ENCODE measurements around the gene DRAXIN.

DRAXIN gene

DNA sequence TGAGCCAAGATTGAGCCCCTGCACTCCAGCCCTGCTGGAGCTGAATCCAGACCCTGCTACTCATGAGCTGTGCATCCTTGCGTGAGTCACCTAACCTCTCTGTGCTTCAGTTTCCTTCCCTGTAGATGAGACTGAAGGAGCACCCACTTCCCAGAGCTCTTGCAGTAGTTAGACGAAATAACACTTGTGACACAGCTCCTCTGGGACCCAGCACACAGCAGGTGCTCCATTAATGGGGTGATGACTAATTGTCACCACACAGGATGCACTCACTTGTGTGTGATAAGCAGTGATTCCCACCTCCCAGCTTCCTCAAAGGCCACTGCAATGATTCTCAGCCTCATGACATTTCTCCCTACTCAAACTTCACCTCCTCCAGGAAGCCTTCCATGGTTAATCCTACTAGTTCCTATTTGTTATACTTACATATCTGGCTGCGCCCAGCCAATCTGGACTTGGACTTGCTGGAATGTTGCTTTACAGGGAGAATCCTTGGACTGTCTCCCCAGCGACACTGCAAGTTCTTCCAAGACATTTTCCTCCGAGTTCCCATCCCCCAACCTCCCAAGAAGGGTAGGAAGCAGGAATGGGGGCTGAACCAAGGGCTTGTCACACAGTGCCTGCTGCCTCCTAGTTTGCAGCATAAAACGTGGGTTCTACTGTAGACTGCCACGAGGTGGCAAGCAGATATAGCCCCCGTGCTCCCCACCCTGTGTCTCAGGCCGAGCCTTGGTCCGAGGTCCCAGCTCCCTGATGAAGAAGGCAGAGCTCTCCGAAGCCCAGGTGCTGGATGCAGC, 17.2 kb downstream of the DRAXIN start:
- DNase-seq: no peak

- no peak for DNase-seq
Observed at GRCh38 chr1:11711490-11711889, 20.0 kb downstream of the DRAXIN start.

DNA sequence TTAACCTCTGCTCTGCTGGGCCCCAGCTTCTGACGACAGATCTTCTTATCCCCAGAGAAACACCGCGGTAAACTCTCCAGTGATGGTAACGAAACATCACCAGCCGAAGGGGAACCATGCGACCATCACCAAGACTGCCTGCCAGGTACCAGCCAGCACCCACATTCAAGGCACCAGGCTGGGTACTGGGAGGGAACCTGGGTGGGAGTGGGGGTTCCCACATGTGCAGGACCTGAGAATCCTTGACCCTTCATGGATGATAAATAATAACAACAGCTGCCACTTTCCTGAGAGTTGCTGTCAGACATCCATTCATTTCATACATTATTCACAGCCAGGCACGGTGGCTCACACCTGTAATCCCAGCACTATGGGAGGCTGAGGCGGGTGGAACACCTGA, 20.8 kb downstream of the DRAXIN start:
- no peak for DNase-seq

GRCh38 chr1:11713095-11713494, 21.6 kb downstream of the DRAXIN start:
- no peak for DNase-seq

GRCh38 chr1:11714831-11715575, 23.5 kb downstream of the DRAXIN start:
- DNase-seq: peak in 1 of 14 donors; percentile 51

GRCh38 chr1:11719313-11720032, 28.0 kb downstream of the DRAXIN start:
- peak; percentile 14 to 85 (median 70) for DNase-seq

- DNase-seq: peak in 1 of 14 donors; percentile 44
Observed at GRCh38 chr1:11720033-11720376, 28.5 kb downstream of the DRAXIN start.

GRCh38 chr1:11720525-11720924, 29.0 kb downstream of the DRAXIN start:
- DNase-seq: peak in 6 of 14 donors; percentile 11 to 49 (median 26)

DNA sequence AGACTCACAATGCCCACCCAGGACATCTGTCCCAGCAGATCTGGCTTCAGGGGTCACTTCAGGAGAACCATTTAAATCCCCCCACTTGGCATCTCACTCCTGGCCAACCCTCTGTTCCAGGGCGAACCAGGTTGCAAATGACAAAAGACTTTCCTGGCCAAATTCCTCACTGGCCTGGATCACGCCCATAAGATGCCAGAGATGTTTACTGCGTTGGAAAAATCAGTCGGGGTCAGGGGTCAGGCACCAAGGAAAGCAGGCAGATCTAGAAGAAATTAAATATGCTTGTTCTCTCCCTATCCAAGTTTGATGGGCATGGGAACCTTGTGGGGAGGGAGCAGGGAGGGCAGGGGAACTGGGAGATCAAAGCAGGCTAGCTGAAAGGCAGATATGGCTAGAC, 29.8 kb downstream of the DRAXIN start:
- no peak for DNase-seq

GRCh38 chr1:11722538-11722937, 31.0 kb downstream of the DRAXIN start:
- no peak for DNase-seq

GRCh38 chr1:11725616-11726015, 34.1 kb downstream of the DRAXIN start:
- no peak for DNase-seq

- DNase-seq: no peak
Observed at GRCh38 chr1:11727119-11727518, 35.6 kb downstream of the DRAXIN start.

GRCh38 chr1:11728126-11728806, 36.8 kb downstream of the DRAXIN start:
- no peak for DNase-seq

DNA sequence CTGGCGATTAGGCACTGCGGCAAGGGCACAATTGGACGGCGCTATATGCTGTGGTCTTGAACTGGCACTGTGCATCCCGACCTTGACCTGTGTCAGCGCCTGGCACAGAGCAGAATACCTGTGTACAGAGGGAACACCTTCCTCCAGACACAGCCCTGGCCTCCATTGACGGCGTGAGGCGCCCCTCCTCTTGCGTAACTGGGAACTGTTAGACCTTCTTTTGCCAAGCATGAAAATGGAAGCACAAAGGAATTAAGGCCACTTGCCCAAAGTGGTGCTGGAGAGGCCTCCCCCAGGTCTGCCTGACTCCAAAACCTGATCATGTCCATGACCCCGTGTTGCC, 37.6 kb downstream of the DRAXIN start:
- DNase-seq: no peak

- DNase-seq: peak in 3 of 14 donors; percentile 11 to 30 (median 22)
Observed at GRCh38 chr1:11729498-11730428, 38.3 kb downstream of the DRAXIN start.

GRCh38 chr1:11730429-11730891, 39.0 kb downstream of the DRAXIN start:
- DNase-seq: peak in 6 of 14 donors; percentile 8 to 31 (median 24)

GRCh38 chr1:11731691-11732283, 40.3 kb downstream of the DRAXIN start:
- peak in 12 of 14 donors; percentile 23 to 88 (median 78) for DNase-seq

GRCh38 chr1:11733306-11733705, 41.8 kb downstream of the DRAXIN start:
- DNase-seq: no peak

DNA sequence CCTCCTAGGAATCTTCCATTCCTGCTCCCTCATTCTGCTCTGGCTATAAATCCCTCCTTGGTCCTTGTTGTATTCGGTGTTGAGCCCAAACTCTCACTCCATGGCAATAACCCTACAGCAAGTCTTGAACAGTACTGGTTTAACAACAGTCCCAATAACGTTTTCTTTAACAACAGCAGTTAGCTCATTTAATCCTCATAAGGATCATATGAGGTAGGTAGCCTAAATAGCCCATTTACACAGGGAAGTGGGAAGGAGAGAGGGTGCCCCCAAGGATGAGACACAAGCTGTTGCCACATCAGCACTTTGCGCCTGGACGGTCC, 44.0 kb downstream of the DRAXIN start:
- peak in 1 of 14 donors; percentile 44 for DNase-seq

- peak; percentile 42 to 94 (median 90) for DNase-seq
Observed at GRCh38 chr1:11735854-11736745, 44.6 kb downstream of the DRAXIN start, which contains the start of gene AGTRAP. Gene AGTRAP, plus strand, starts transcription at chr1:11736136. Its CDS starts 73 bp downstream, at chr1:11736209.
